Measurements from ENCODE around the gene KLHL8.

- no peak for TF ChIP-seq POLR2A (IDR thresholded peaks at IDR 0.05; ENCODE audit: low read length)
- TF ChIP-seq GATA1 (IDR thresholded peaks at IDR 0.05; ENCODE audit: low read depth, low read length): no peak
Measured at GRCh38 chr4:87250294-87250693, 29.9 kb upstream of the KLHL8 start.

Data from erythroblast (primary cell).